ENCODE data around the gene ELFN1.

Gene ELFN1

DNA sequence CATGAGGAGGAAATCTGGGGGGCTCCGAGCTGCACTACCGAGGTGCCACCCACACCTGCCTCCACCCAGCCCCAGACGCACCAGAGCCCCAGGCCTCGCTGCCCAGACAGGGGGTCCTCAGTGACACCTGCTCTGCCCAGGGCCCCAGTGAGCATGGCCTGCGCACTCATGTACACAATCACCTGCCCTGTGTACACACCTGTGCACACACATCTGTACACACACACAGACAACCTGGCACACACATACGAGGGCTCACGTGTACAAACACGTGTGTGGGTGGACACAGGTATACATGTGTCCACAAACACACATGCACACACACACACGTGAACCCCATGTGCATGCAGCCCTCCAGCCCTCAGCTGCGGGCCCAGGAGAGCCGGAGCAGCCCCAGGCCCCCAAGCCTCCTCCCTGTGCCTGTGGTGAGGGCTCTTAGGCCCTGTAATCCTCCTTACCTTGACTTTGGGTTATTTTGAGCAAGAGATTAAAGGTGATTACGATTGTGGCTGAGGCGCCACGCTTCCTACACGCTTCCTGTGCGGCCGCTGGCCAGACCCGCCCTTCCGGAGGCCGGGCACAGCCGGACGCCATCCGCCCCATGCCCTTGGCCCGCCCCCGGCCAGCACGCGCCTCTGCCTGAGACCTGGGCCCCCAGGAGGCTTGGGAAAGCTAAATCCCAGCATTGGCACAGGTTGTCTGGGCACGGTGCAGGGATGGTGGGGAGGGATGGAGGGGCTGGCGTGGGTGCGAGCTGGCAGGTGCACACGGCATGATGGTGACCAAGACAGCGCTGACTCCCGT, 71.9 kb downstream of the ELFN1 start:
- no peak for DNase-seq (ENCODE audit: low read depth in 2 of 2)

DNA sequence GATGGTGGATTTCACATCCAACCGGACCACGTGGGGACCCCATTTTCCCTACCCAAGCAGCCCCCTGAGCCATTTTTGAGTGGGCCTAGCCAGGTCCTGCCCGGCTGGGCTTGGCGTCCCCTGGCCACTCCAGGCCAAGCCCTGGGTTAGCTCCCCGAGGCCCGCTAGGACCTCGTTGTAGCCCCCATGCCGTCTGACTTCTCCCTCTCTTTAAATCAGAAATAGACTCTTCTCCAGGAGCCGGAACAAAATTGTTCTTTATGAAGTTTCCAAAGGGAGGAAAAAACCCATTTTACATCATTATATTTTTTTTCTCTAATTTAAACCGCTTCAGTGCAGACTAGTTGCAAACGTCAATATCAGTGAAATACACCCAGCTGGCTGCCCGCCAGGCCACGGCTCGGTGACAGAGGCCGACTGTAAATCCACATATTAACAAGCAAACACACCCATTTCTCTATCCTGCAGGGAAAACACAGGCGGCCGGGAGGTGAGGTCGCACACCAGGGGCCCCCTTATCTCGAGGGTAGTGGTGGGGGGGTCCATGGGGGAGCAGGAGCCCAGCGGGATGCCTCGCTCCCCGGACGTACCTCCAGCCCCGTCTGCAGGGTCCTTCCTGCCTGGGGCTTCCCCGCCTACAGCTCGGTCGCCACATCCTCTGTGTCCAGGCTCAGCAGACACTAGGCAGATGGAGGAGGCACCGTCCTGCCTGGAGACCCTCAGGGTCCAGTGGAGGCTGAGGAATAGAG, 72.7 kb downstream of the ELFN1 start:
- no peak for DNase-seq (ENCODE audit: low read depth in 2 of 2)

DNA sequence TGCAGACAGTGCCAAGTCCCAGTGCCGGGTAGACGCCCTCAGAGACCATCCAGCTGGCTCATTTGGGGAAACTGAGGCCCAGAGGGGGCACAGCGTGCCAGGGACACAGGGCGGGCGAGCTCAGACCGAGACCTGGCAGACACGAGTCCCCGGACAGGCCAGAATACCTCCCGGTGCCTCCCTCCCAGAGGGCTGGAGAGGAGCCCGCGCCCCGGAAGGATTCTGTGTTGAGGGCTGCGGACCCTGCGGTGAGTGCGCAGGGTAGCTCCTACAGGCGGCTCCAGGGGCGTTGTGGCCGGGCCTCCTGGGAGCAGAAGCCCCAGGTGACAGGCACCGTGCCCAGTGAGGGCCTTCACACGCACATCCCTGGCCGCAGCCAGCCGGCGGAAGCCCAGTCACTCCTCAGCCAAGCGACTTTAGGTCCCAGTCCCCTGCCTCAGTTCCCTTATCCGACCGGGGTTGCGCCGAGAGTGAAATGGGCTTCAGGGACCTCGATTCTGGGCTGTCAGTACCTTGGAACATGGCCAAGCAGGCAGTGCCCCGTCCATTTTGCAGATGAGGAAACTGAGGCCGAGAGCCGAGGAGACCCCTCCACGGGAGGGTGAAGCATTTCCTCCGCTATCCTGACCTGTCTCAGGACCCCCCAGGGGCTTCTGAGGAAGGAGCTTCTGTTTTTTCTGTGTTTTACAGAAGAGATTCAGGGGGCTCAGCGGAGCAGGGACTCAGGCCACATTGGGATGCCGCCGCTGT, 73.6 kb downstream of the ELFN1 start:
- no peak for DNase-seq (ENCODE audit: low read depth in 2 of 2)

DNA sequence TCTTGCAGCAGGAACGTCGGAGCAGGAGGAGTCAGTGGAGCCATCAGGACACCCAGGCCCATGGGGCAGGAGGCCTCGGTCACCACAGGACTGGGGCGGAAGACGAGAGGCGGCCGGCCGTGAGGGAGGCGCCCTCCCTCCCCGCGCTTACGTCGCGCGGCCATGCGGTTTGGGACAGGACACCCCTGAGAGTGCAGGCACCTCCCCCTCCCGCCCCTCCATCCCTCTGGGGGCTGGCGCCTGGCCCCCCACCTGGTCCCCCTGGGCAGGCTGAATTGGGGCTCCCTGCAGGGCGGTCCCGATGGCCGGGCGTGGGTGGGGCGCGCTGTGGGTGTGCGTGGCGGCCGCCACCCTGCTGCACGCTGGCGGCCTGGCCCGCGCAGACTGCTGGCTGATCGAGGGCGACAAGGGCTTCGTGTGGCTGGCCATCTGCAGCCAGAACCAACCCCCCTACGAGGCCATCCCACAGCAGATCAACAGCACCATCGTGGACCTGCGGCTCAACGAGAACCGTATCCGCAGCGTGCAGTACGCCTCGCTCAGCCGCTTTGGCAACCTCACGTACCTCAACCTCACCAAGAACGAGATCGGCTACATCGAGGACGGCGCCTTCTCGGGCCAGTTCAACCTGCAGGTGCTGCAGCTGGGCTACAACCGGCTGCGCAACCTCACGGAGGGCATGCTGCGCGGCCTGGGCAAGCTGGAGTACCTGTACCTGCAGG, 74.4 kb downstream of the ELFN1 start:
- DNase-seq (ENCODE audit: low read depth in 2 of 2): no peak

DNA sequence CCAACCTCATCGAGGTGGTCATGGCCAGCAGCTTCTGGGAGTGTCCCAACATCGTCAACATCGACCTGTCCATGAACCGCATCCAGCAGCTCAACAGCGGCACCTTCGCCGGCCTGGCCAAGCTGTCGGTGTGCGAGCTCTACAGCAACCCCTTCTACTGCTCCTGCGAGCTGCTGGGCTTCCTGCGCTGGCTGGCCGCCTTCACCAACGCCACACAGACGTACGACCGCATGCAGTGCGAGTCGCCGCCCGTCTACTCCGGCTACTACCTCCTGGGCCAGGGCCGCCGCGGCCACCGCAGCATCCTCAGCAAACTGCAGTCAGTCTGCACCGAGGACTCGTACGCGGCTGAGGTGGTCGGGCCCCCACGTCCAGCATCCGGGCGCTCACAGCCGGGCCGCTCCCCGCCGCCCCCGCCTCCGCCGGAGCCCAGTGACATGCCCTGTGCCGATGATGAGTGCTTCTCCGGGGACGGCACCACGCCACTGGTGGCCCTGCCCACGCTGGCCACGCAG, 75.0 kb downstream of the ELFN1 start:
- no peak for DNase-seq (ENCODE audit: low read depth in 2 of 2)

DNA sequence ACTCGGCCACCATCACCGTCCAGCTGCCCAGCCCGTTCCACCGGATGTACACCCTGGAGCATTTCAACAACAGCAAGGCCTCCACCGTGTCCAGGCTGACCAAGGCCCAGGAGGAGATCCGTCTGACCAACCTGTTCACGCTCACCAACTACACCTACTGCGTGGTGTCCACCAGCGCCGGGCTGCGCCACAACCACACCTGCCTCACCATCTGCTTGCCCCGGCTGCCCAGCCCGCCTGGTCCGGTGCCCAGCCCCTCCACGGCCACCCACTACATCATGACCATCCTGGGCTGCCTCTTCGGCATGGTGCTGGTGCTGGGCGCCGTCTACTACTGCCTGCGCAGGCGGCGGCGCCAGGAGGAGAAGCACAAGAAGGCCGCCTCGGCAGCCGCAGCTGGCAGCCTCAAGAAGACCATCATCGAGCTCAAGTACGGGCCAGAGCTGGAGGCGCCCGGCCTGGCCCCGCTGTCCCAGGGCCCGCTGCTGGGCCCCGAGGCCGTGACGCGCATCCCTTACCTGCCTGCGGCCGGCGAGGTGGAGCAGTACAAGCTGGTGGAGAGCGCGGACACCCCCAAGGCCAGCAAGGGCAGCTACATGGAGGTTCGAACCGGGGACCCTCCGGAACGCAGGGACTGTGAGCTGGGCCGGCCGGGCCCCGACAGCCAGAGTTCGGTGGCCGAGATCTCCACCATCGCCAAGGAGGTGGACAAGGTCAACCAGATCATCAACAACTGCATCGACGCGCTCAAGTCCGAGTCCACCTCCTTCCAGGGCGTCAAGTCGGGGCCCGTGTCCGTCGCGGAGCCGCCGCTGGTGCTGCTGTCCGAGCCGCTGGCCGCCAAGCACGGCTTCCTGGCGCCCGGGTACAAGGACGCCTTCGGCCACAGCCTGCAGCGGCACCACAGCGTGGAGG, 75.8 kb downstream of the ELFN1 start:
- no peak for DNase-seq (ENCODE audit: low read depth in 2 of 2)

DNA sequence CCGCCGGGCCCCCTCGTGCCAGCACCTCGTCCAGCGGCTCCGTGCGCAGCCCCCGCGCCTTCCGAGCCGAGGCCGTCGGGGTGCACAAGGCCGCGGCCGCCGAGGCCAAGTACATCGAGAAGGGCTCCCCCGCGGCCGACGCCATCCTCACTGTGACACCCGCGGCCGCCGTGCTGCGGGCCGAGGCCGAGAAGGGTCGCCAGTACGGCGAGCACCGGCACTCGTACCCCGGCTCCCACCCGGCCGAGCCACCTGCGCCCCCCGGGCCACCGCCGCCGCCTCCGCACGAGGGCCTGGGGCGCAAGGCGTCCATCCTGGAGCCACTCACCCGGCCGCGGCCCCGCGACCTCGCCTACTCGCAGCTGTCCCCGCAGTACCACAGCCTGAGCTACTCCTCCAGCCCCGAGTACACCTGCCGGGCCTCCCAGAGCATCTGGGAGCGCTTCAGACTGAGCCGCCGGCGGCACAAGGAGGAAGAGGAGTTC, 76.5 kb downstream of the ELFN1 start:
- DNase-seq (ENCODE audit: low read depth in 2 of 2): no peak

DNA sequence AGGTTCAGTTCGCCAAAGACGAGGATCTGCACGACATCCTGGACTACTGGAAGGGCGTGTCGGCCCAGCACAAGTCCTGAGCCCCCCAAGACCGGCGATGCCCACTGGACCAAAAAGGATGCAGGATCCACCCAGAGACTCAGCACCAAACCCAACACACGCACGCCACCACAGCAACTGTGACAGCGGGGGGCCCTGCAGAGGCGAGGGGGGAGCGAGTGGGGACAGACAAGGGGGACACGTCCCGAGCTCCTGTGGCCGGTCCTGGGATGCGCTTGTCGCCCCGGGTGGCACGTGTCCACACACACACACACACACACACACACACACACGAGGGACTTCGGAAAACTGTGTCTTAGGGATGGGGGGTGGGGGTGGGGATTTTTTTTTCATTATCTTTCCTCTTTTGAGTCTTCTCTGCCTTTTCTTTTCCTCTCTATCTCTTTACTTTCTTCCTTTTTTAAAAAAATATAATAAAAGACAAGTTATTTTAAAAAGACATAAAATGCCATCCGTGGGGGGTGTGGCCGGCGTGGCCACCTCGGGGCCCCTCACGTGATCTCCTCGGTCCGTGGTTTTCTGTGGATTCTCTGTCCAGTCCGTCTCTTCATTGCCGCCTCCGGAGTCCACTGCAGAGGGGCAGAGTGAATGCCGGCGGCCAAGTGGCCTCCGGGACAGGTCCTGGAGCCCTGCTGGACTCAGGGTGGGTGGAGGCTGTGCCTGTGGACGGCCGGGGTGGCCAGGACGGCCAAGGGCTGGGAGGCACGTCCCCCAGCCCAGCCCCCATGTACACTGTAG, 77.1 kb downstream of the ELFN1 start:
- no peak for DNase-seq (ENCODE audit: low read depth in 2 of 2)

DNA sequence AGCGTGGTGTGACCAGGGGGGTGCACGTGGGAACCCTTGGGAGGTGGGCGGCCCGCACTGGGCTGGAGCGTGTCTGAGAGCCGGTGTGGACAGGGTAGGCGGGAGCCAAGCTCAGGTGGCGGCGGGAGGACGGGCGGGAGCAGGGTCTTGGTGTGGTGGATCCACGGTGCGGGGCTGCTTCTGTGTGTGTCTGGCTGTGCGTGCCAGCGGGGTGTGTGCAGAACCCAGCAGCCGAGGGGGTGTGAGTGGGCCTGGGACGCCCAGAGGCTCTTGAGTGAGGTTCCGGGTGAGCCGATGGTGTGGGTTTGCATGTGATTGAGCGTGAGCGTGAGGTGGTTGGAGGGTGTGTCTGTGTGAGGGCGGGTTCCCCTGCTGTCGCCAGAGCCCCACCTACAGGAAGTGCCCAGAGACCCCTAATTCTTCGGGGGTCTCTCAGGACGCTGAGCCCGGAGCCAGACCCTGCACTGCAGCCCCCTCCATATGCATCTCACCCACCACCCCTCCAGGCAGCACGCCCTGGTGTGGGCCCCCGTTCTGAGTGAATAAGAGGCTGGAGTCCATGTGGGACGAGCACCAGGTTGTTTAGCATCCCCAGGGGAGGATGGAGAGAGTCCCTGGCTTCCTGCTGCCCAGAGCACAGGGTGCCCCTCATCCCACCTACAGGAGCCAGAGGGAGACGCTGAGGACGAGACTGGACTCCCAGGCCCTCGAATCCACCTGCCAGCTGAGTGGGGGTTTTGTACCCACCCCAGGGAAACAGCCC, 78.2 kb downstream of the ELFN1 start:
- DNase-seq (ENCODE audit: low read depth in 2 of 2): no peak

DNA sequence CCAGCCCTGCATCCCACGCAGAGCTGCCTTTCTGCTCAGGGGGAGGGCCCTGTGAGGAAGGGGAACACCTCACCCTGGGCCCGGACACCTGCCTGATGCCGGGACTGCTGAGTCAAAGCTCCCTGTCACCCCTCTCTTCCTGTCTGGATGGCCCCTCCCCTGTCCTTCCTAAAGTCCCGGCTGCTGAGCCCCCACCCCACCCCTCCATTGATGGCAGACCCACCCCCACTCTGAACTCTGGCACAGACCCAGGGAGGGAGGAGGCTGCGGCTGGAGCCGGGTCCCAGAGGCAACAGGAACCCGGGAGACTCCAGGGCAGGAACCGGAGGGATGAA, 78.7 kb downstream of the ELFN1 start:
- no peak for DNase-seq (ENCODE audit: low read depth in 2 of 2)

DNA sequence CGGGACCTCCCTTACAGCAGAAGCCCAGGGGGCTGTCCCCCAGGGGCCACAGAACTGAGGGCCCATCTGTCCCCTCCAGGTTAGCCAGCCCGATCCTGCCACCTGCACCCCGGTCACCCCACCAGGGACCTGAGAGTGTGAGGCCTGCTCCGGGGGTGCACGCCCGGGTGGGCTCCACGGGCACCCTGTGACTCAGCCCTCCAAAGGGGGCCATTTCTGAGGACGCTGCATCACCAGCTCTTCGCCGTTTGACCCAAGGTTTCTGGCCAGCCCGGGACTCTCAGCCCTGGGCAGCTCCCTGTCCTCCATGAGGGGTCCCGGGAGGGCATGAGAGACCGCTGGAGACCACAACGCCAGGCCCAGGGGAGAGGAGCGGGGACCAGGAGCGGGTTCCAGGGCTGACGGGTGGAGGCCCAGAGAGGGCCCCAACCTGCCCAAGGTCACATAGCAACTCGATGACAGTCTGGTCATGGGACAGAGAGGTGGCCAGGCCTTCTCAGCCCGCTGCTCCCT, 79.3 kb downstream of the ELFN1 start:
- no peak for DNase-seq (ENCODE audit: low read depth in 2 of 2)

DNA sequence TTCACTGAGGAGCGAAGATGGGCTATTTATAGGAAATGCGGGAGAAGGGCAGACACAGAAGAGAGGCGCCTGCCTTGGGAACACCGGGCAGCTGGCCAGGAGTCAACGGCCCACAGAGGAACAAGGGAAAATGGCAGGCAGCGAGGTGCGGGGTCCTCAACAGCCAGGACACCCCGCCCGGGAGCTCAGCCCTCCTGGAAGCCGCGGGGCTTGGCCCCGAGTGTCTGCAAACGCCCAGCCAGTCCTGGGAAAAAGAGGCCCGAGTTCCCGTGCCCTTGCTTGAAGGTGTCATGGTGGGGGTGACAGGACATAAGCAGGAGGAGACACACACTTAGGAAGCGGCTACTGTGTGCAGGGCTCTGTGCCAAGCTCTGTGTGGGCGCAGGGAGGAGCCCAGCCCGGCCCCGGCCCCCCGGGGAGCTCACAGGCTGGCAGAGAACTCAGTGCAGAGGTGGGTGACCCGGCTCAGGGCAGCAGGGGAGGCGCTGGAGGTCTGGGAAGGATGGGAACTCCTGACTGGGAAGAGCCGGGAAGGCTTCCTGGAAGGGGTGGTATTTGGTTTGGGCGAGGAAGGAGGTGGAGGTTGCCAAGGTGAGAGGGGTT, 79.9 kb downstream of the ELFN1 start:
- no peak for DNase-seq (ENCODE audit: low read depth in 2 of 2)

DNA sequence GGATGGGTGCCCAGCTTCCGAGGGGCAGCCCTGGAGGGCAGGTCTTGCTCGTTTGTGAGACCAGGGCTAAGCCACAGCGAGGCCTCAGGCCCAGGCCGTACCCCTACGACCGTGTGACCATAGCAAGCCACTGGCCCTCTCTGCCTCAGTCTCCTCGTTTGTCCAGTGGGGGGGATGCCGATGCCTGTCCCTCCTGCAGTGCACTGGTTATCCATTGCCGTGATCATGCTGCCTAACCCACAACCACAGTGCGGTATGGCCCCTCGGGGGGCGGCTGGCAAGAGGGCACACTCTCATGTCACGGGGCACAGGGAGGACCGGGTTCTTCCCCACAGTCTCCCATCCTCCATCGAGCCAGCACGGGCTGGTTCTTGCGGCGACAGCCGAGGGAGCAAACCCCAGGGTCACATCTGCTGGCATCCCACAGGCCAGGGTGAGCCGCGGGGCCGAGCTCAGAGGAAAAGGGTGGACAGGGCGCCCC, 80.5 kb downstream of the ELFN1 start:
- no peak for DNase-seq (ENCODE audit: low read depth in 2 of 2)

DNA sequence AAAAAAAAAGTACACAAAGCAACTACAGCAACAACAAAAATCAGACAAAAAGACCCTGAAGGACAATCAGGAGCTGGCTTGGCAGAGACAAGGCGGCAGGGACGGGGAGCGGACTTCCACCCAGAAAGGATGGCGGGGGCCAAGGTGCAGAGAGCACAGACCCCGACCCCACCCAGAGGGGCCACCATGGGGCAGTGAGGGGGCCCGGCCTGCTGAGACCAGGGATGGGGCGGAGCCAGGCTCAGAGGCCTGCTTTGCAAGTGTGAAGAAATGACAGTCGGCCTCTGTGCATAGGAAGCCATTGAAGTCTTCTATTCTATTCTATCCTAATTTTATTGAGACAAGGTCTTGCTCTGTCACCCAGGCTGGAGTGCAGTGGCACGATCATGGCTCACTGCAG, 82.0 kb downstream of the ELFN1 start:
- DNase-seq (ENCODE audit: low read depth in 2 of 2): no peak

DNA sequence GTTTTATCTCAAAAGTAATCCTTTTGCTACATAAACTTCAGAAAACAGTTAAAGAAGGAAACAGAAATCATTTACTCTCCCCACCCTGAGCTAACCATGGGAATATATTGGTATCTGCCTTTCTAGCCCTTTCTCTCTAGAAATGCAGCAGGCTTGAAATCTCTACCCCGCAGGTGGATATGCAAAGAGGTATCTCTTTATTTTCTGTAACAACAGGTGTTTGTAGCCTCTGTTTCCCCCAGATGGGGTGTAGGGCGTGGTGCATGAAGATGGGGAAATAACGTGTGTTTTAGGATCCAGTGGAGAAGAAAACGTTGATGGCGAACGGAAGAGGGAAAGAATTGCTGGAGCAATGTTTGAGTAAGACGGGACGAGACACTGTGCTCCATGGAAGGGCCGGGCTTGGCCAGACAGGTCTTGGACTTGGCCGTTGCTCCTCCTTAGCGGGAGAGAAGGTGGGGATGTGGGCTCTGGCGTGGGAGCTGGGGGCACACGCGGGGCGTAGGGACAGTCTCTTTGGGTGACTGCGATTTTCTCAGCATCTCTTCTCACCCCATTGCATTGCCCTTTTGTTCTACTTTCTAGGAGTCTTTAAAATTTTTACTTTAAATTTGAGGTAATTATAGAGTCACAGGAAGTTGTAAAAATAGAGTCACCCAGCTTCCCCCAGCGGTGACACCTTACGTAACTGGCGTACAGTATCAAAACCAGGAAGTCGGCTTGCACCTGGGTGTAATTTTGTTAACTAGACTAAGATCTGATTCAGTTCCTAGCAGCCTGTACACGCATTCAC, 82.9 kb downstream of the ELFN1 start:
- DNase-seq (ENCODE audit: low read depth in 2 of 2): no peak

DNA sequence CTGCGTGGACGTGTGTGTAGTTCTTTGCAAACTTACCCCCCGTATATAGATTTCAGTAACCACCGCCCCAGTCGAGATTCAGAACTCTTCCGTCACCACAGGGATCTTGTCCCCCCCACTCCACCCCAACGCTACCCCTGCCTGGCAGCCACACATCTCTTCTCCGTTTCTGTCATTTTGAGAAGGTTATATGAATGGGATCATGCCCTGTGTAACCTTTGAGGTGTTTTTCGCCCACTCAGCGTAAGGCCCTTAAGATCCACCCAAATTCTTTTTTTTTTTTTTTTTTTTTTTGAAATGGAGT, 83.4 kb downstream of the ELFN1 start:
- DNase-seq (ENCODE audit: low read depth in 2 of 2): no peak

DNA sequence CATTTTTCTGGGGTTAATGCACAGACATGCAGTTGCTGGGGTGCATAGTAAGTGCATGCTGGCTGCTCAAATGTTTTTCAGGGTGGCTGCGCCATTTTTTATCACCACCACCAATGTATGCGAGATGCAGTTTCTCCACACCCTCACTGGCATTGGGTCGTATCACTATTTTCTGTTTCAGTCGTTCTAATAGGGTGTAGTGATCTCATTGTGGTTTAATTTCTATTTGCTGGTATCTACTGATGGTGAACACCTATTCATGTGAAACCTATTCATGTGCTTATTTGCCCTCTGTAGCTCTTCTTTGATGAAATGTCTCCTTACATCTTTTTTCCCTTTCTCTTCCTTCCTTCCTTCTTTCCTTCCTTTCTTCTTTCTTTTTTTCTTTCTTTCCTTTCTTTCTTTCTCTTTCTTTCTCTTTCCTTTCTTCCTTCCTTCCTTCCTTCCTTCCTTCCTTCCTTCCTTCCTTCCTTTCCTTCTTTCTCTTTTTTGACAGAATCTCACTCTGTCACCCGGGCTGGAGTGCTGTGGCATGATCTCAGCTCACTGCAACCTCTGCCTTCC, 84.3 kb downstream of the ELFN1 start:
- no peak for DNase-seq (ENCODE audit: low read depth in 2 of 2)

All from activated CD4-positive, alpha-beta T cell treated with anti-CD3 and anti-CD28 coated beads for 24 hours (primary cell).